ENCODE data around the gene SFTPD.
"Not testable (repeated sequence)": the region's sequence is repeated elsewhere in the genome, so short reads cannot be mapped to it uniquely, and the experiment has no call there.

SFTPD gene

GRCh38 chr10:79905322-79906314, 43.3 kb downstream of the SFTPD start:
- Histone ChIP-seq H3K27me3 (ENCODE audit: insufficient read depth, insufficient read length) (peaks cover 16% of the 10 kb centered on the region), H3K4me1 (ENCODE audit: insufficient read depth, insufficient read length) (no peaks in the 10 kb centered on the region), H3K36me3 (ENCODE audit: insufficient read depth, insufficient read length, low read length) (no peaks in the 10 kb centered on the region), H3K4me3 (ENCODE audit: insufficient read length, low read depth) (peak overlapping the region; percentile 78), H3K9ac (ENCODE audit: insufficient read length, low read depth) (peak overlapping the region; percentile 82), H3K9me3 (ENCODE audit: insufficient read depth, low read length) (no peaks in the 10 kb centered on the region)
- DNase-seq (ENCODE audit: low read depth, low spot score) = no peak
- TF ChIP-seq YY1 (IDR thresholded peaks at IDR 0.05; ENCODE audit: insufficient read depth, insufficient read length) (no peak), ZNF274 (IDR thresholded peaks at IDR 0.05; ENCODE audit: low read depth, low read length) (no peak), SUZ12 (IDR thresholded peaks at IDR 0.05; ENCODE audit: extremely low read depth, insufficient read depth, insufficient read length) (no peak)

DNA sequence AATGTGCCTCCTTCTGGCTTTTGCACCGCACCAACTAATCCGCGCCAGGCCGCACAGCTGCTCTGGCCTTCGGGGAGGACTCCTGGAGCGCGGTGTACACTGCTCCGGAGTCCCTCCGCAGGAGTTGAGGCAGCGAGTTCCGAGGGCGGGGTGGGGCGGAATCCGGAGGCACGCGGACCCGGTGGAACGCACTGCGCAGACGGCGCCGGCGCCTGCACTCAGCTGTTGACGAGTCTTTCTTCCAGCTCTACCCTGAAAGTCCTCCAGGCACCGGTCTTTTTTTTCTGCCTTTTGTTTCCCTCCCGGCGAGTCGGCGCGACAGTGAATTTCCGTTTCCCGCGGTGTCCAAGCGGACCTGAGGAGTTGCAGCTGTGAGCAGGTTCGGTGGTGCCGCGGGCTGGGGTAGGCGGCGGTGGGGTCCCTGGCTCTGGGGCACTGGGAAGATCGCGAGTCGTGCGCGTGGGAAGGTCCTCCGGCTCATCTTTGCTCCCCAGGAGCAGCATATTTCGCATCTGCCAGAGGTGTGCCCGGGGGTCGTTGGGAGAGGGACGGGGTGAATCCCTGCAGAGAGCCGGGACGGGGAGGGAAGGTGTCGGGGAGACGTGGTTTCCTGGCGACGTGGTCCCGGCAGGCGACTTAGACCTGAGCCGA, 44.1 kb downstream of the SFTPD start:
- H3K9ac ChIP-seq (ENCODE audit: insufficient read length, low read depth) = peak overlapping the region; percentile 82
- H3K4me1 ChIP-seq (ENCODE audit: insufficient read depth, insufficient read length) = no peaks in the 10 kb centered on the region
- H3K9me3 ChIP-seq (ENCODE audit: insufficient read depth, low read length) = no peaks in the 10 kb centered on the region
- DNase-seq (ENCODE audit: low read depth, low spot score) = peak; percentile 58
- no peaks in the 10 kb centered on the region for H3K36me3 ChIP-seq (ENCODE audit: insufficient read depth, insufficient read length, low read length)
- H3K27me3 ChIP-seq (ENCODE audit: insufficient read depth, insufficient read length) = peaks cover 16% of the 10 kb centered on the region
- peak overlapping the region; percentile 78 for H3K4me3 ChIP-seq (ENCODE audit: insufficient read length, low read depth)
- TF ChIP-seq ZNF274 (IDR thresholded peaks at IDR 0.05; ENCODE audit: low read depth, low read length) (no peak), YY1 (IDR thresholded peaks at IDR 0.05; ENCODE audit: insufficient read depth, insufficient read length) (no peak), SUZ12 (IDR thresholded peaks at IDR 0.05; ENCODE audit: extremely low read depth, insufficient read depth, insufficient read length) (no peak)

DNA sequence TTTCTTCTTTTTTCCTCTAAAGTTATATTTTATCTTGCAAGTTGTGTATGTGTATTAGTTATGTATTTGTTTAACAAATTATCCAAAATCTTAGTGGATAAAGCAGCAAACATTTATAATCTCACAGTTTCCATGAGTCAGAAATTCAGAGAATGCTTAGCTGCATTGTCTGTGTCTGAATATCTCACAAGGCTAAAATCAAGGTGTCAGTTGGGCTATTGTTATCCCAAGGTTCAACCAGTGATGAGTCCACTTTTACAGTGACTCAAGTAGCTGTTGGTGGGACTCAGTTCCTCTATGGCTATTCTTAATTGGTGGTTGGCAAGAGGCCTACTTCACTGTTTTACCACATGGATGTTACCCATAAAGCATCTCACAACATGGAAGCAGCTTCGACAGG, 47.3 kb downstream of the SFTPD start:
- H3K4me1 ChIP-seq (ENCODE audit: insufficient read depth, insufficient read length); H3K9ac ChIP-seq (ENCODE audit: insufficient read length, low read depth); DNase-seq (ENCODE audit: low read depth, low spot score); H3K4me3 ChIP-seq (ENCODE audit: insufficient read length, low read depth); H3K36me3 ChIP-seq (ENCODE audit: insufficient read depth, insufficient read length, low read length); H3K9me3 ChIP-seq (ENCODE audit: insufficient read depth, low read length): not testable (repeated sequence)
- peaks cover 16% of the 10 kb centered on the region for H3K27me3 ChIP-seq (ENCODE audit: insufficient read depth, insufficient read length)

- Histone ChIP-seq H3K27me3 (ENCODE audit: insufficient read depth, insufficient read length) (peaks cover 4% of the 10 kb centered on the region), H3K9ac (ENCODE audit: insufficient read length, low read depth) (no peak overlapping the region), H3K4me1 (ENCODE audit: insufficient read depth, insufficient read length) (no peaks in the 10 kb centered on the region), H3K36me3 (ENCODE audit: insufficient read depth, insufficient read length, low read length) (no peaks in the 10 kb centered on the region), H3K9me3 (ENCODE audit: insufficient read depth, low read length) (no peaks in the 10 kb centered on the region), H3K4me3 (ENCODE audit: insufficient read length, low read depth) (no peak overlapping the region)
- TF ChIP-seq SUZ12 (IDR thresholded peaks at IDR 0.05; ENCODE audit: extremely low read depth, insufficient read depth, insufficient read length) (no peak), YY1 (IDR thresholded peaks at IDR 0.05; ENCODE audit: insufficient read depth, insufficient read length) (no peak)
- DNase-seq (ENCODE audit: low read depth, low spot score) = no peak
Measured at GRCh38 chr10:79898597-79899325, 50.1 kb downstream of the SFTPD start.

DNA sequence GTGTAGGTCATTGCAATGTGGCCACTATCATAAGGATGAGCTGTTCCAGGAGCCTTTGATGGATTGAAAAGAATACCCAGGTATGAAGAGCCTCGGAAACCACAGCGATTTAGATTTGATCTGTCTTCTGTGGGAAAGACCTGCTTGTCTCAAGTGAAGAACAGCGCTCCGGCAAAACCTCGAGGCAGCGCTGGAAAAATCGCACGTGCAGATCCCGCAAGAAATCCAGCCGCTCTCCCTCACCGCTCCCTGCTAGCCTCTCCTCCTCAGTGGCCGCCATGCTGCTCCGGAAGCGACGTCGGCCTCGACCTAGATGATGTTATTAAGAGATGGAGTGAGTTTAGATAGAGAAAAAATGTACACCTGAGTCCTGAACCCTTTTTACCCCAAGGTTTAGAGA, 56.0 kb downstream of the SFTPD start:
- H3K4me3 ChIP-seq (ENCODE audit: insufficient read length, low read depth); H3K9ac ChIP-seq (ENCODE audit: insufficient read length, low read depth); DNase-seq (ENCODE audit: low read depth, low spot score); H3K27me3 ChIP-seq (ENCODE audit: insufficient read depth, insufficient read length); H3K36me3 ChIP-seq (ENCODE audit: insufficient read depth, insufficient read length, low read length); H3K9me3 ChIP-seq (ENCODE audit: insufficient read depth, low read length); H3K4me1 ChIP-seq (ENCODE audit: insufficient read depth, insufficient read length): not testable (repeated sequence)

GRCh38 chr10:79890469-79890868, 58.4 kb downstream of the SFTPD start:
- TF ChIP-seq ZNF274 (IDR thresholded peaks at IDR 0.05; ENCODE audit: low read depth, low read length) (no peak), SUZ12 (IDR thresholded peaks at IDR 0.05; ENCODE audit: extremely low read depth, insufficient read depth, insufficient read length) (no peak), YY1 (IDR thresholded peaks at IDR 0.05; ENCODE audit: insufficient read depth, insufficient read length) (no peak)
- no peaks in the 10 kb centered on the region for H3K27me3 ChIP-seq (ENCODE audit: insufficient read depth, insufficient read length)
- DNase-seq (ENCODE audit: low read depth, low spot score) = no peak
- H3K9me3 ChIP-seq (ENCODE audit: insufficient read depth, low read length) = no peaks in the 10 kb centered on the region
- no peaks in the 10 kb centered on the region for H3K36me3 ChIP-seq (ENCODE audit: insufficient read depth, insufficient read length, low read length)
- H3K9ac ChIP-seq (ENCODE audit: insufficient read length, low read depth) = no peak overlapping the region
- H3K4me1 ChIP-seq (ENCODE audit: insufficient read depth, insufficient read length) = no peaks in the 10 kb centered on the region
- H3K4me3 ChIP-seq (ENCODE audit: insufficient read length, low read depth) = no peak overlapping the region

DNA sequence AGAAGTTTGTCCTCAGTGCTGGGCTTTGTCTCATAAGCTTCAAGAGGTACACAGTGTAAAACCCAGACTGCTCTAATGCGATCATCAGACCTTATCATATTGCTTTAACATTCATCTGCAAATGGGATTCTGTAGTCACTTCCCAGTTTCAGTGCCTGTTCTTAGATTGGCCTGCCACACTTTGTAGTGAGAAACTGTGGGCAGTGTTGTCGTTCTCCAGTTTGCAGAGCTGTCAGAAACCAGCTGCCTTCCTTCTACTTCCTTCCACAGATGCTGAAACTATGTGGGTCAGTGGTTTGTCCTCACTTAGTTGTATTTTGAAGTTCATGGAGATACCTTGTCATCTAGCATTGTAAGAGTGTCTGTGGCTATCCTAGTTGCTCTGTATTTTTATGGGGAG, 59.9 kb downstream of the SFTPD start:
- not testable (repeated sequence) for H3K36me3 ChIP-seq (ENCODE audit: insufficient read depth, insufficient read length, low read length); H3K4me1 ChIP-seq (ENCODE audit: insufficient read depth, insufficient read length); H3K27me3 ChIP-seq (ENCODE audit: insufficient read depth, insufficient read length); H3K4me3 ChIP-seq (ENCODE audit: insufficient read length, low read depth); DNase-seq (ENCODE audit: low read depth, low spot score); H3K9ac ChIP-seq (ENCODE audit: insufficient read length, low read depth); H3K9me3 ChIP-seq (ENCODE audit: insufficient read depth, low read length)
